ENCODE data around the gene RMP24.

RMP24 gene

GRCh38 chr18:35974181-35974580 is 1.7 kb downstream of the RMP24 start:
- ATAC-seq (no peak), DNase-seq (no peak)
- no peak for TF ChIP-seq CTCF (IDR thresholded peaks at IDR 0.05 in 4 of 5, conservative IDR thresholded peaks at IDR 0.05 in 1 of 5)
- no peak for TF ChIP-seq POLR2A (IDR thresholded peaks at IDR 0.05)
- H3K36me3 ChIP-seq: peaks cover 2 to 42% of the 10 kb centered on the region in 2 donors
- no peaks in the 10 kb centered on the region for H3K27me3 ChIP-seq
- H3K9me3 ChIP-seq: no peaks in the 10 kb centered on the region
- H3K4me3 ChIP-seq: no peak overlapping the region
- no peak overlapping the region for H3K27ac ChIP-seq
- intact Hi-C loops (cut with DNase I; ENCODE audit: low total_unique reads) (loop anchor here (5.0 to 10.0 kb wide), 3 partner anchors 389 to 732 kb away; partner anchors contain the start of genes GALNT1, INO80C and ZNF397), in situ Hi-C loops (cut with MboI; ENCODE audit: low sequenced_read_pairs in 4 of 4) (loop anchor here (25.0 kb wide), 4 partner anchors 387 to 737 kb away; partner anchors contain the start of genes ZNF397 (in 2 of the 4), GALNT1 (in 1 of the 4) and ZNF396 (in 1 of the 4))
- H3K4me1 ChIP-seq: peaks cover 18 to 23% of the 10 kb centered on the region in 2 donors

GRCh38 chr18:35979112-35979511 is 6.6 kb downstream of the RMP24 start:
- intact Hi-C loops (cut with DNase I; ENCODE audit: low total_unique reads): loop anchor here (10.0 kb wide), 1 partner anchor 394 kb away; the partner anchor contains the start of gene GALNT1
- DNase-seq: no peak
- no peak for TF ChIP-seq POLR2A (IDR thresholded peaks at IDR 0.05)
- no peak for TF ChIP-seq CTCF (IDR thresholded peaks at IDR 0.05 in 4 of 5, conservative IDR thresholded peaks at IDR 0.05 in 1 of 5)
- in situ Hi-C loops (cut with MboI; ENCODE audit: low sequenced_read_pairs in 4 of 4): no loop called here
- ATAC-seq: no peak
- H3K9me3 ChIP-seq: no peaks in the 10 kb centered on the region
- no peaks in the 10 kb centered on the region for H3K27me3 ChIP-seq
- peaks cover 7 to 64% of the 10 kb centered on the region in 2 donors for H3K36me3 ChIP-seq
- H3K4me3 ChIP-seq: no peak overlapping the region
- H3K4me1 ChIP-seq: peaks cover 3 to 5% of the 10 kb centered on the region in 2 donors
- no peak overlapping the region for H3K27ac ChIP-seq

GRCh38 chr18:35982409-35983114 is 10.1 kb downstream of the RMP24 start:
- H3K4me1 ChIP-seq: no peaks in the 10 kb centered on the region
- no peaks in the 10 kb centered on the region for H3K27me3 ChIP-seq
- no peak for DNase-seq
- no peaks in the 10 kb centered on the region for H3K9me3 ChIP-seq
- no peak for ATAC-seq
- no peak overlapping the region for H3K4me3 ChIP-seq
- TF ChIP-seq POLR2A (IDR thresholded peaks at IDR 0.05) (no peak), CTCF (IDR thresholded peaks at IDR 0.05 in 4 of 5, conservative IDR thresholded peaks at IDR 0.05 in 1 of 5) (no peak)
- intact Hi-C loops (cut with DNase I; ENCODE audit: low total_unique reads): no loop called here
- peaks cover 7 to 38% of the 10 kb centered on the region in 2 donors for H3K36me3 ChIP-seq
- in situ Hi-C loops (cut with MboI; ENCODE audit: low sequenced_read_pairs in 4 of 4): no loop called here
- H3K27ac ChIP-seq: no peak overlapping the region

GRCh38 chr18:35983147-35983546 is 10.7 kb downstream of the RMP24 start:
- H3K9me3 ChIP-seq: no peaks in the 10 kb centered on the region
- DNase-seq (no peak), ATAC-seq (no peak)
- no peak overlapping the region for H3K27ac ChIP-seq
- TF ChIP-seq CTCF (IDR thresholded peaks at IDR 0.05 in 4 of 5, conservative IDR thresholded peaks at IDR 0.05 in 1 of 5) (no peak), POLR2A (IDR thresholded peaks at IDR 0.05) (no peak)
- no peaks in the 10 kb centered on the region for H3K27me3 ChIP-seq
- peaks cover 7 to 32% of the 10 kb centered on the region in 2 donors for H3K36me3 ChIP-seq
- no peak overlapping the region for H3K4me3 ChIP-seq
- intact Hi-C loops (cut with DNase I; ENCODE audit: low total_unique reads): no loop called here
- in situ Hi-C loops (cut with MboI; ENCODE audit: low sequenced_read_pairs in 4 of 4): no loop called here
- H3K4me1 ChIP-seq: no peaks in the 10 kb centered on the region

Data from gastrocnemius medialis (tissue), 4 donors.